Measurements from ENCODE around the gene SNAPC3. TPM values are rescaled to one million over a fixed set of nuclear protein-coding genes. Genes with fewer than 3 reads are reported as not detected.
A peak's percentile ranks its signal among the peaks of the same experiment; 100 is the strongest.

SNAPC3 gene
- total RNA-seq, 1 donor from 2014 or later, result 31.3 TPM

DNA sequence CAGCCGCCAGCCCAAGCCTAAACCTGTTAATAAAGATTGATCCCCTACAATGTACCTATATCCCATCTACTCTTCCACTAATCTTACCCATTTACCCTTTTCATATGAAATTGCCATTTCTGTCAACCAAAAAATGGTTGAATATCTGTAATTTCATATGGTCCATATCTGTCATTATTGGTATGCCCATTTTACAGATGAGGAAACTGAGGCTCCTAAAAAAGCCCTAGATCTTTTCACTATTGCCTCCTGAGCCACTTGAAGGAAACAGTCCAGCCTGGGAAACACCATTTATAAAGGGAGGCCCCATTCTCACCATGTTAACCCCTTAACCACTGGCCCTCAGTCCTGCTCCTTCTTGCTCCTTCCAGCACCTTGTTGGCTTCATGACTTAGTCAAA, 41.2 kb upstream of the SNAPC3 start:
- H3K27ac ChIP-seq, result no peak overlapping the region
- TF ChIP-seq, protein P1, sequence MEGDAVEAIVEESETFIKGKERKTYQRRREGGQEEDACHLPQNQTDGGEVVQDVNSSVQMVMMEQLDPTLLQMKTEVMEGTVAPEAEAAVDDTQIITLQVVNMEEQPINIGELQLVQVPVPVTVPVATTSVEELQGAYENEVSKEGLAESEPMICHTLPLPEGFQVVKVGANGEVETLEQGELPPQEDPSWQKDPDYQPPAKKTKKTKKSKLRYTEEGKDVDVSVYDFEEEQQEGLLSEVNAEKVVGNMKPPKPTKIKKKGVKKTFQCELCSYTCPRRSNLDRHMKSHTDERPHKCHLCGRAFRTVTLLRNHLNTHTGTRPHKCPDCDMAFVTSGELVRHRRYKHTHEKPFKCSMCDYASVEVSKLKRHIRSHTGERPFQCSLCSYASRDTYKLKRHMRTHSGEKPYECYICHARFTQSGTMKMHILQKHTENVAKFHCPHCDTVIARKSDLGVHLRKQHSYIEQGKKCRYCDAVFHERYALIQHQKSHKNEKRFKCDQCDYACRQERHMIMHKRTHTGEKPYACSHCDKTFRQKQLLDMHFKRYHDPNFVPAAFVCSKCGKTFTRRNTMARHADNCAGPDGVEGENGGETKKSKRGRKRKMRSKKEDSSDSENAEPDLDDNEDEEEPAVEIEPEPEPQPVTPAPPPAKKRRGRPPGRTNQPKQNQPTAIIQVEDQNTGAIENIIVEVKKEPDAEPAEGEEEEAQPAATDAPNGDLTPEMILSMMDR (IDR thresholded peaks at IDR 0.05), result no peak
- DNase-seq (no peak), ATAC-seq (no peak)
- no peak overlapping the region for H3K4me3 ChIP-seq
- no peaks in the 10 kb centered on the region for H3K4me1 ChIP-seq
- no peaks in the 10 kb centered on the region for H3K36me3 ChIP-seq
- no peaks in the 10 kb centered on the region for H3K9me3 ChIP-seq
- intact Hi-C loops (cut with DNase I), result no loop called here
- H3K27me3 ChIP-seq, result no peaks in the 10 kb centered on the region

DNA sequence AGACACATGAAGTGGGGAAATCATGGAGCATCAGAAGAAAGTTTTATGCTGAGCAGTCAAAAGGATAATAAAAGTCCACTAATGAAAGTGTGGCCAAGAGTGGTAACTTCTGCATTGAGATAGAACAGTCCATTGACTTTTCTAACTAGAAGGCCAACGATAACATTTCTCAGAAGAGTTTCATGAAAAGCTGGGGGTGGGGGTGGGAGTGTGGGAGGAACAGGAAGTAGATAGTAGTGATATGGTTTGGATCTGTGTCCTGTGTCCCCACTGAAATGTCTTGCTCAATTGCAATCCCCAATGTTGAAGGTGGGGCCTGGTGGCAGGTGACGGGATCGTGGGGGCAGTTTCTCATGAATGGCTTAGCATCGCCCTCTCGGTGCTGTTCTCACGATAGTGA, 36.2 kb upstream of the SNAPC3 start:
- Histone ChIP-seq H3K4me3 (no peak overlapping the region), H3K4me1 (no peaks in the 10 kb centered on the region), H3K27me3 (no peaks in the 10 kb centered on the region), H3K27ac (no peak overlapping the region), H3K36me3 (no peaks in the 10 kb centered on the region), H3K9me3 (no peaks in the 10 kb centered on the region)
- DNase-seq, result no peak
- intact Hi-C loops (cut with DNase I), result no loop called here
- TF ChIP-seq, protein P1 (IDR thresholded peaks at IDR 0.05), result no peak
- no peak for ATAC-seq

DNA sequence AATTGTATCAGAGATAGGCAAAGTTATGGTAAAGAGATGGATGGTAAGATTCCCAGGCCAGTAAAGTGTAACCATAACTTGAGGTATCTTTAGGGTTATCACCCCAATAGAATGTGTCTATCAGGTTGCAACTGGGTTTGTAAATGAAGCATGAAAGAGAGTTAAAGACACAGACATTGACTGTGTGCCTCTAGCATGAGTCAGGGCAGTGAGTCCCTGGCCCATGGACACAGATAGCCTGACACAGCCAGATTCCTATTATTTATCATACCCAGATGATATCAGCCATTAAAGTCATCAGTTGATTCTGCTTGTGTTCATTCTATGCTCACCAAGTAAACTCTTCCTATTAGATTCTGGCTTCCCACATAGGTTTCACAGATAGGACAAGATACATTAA, 33.5 kb upstream of the SNAPC3 start:
- intact Hi-C loops (cut with DNase I), result no loop called here
- DNase-seq (no peak), ATAC-seq (no peak)
- Histone ChIP-seq H3K9me3 (no peaks in the 10 kb centered on the region), H3K4me1 (no peaks in the 10 kb centered on the region), H3K36me3 (no peaks in the 10 kb centered on the region), H3K4me3 (no peak overlapping the region), H3K27me3 (no peaks in the 10 kb centered on the region), H3K27ac (no peak overlapping the region)
- TF ChIP-seq, protein P1 (IDR thresholded peaks at IDR 0.05), result no peak

DNA sequence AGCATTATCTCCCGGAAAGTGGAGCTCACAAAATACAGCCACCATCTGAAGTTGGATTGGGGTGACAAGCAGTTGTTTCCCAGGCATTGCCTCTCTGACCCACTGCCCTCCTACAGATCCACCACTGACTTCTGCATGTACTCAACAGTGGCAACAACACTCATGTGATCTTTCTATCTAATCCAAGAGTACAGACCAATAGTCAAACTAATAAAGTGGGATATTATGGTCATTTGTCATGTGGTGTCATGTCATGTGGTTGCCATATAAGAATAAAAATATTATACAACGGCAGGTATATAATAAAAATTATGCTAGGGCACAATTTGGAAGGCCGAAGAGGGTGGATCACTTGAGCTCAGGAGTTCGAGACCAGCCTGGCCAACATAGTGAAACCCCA, 33.0 kb upstream of the SNAPC3 start:
- no peaks in the 10 kb centered on the region for H3K9me3 ChIP-seq
- intact Hi-C loops (cut with DNase I), result no loop called here
- ATAC-seq (peak; percentile 39), DNase-seq (no peak)
- no peak overlapping the region for H3K27ac ChIP-seq
- TF ChIP-seq, protein P1 (IDR thresholded peaks at IDR 0.05), result no peak
- H3K4me1 ChIP-seq, result no peaks in the 10 kb centered on the region
- H3K4me3 ChIP-seq, result no peak overlapping the region
- no peaks in the 10 kb centered on the region for H3K36me3 ChIP-seq
- H3K27me3 ChIP-seq, result no peaks in the 10 kb centered on the region

DNA sequence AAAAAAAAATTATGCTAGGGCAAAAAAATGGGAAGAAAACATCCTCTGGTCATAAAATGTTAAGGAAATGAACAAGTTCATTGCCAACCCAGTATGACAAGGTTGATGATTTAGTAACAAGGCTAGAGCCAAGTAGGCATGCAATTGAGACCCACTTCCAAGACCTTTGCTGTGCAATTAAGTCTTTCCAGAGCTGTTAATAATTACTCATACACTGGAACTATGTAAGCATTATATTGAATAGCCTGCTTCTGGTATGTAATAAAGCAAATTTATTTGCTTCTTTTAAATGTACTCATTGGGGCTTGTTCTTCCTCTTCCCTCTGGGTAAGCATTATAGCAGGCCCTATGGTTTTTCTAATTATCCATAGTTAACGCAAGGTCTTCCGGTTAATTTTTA, 32.5 kb upstream of the SNAPC3 start:
- Histone ChIP-seq H3K4me3 (no peak overlapping the region), H3K36me3 (no peaks in the 10 kb centered on the region), H3K4me1 (no peaks in the 10 kb centered on the region), H3K27ac (no peak overlapping the region), H3K9me3 (no peaks in the 10 kb centered on the region), H3K27me3 (no peaks in the 10 kb centered on the region)
- TF ChIP-seq, protein P1 (IDR thresholded peaks at IDR 0.05), result no peak
- ATAC-seq, result peak; percentile 43
- no peak for DNase-seq
- intact Hi-C loops (cut with DNase I), result no loop called here

DNA sequence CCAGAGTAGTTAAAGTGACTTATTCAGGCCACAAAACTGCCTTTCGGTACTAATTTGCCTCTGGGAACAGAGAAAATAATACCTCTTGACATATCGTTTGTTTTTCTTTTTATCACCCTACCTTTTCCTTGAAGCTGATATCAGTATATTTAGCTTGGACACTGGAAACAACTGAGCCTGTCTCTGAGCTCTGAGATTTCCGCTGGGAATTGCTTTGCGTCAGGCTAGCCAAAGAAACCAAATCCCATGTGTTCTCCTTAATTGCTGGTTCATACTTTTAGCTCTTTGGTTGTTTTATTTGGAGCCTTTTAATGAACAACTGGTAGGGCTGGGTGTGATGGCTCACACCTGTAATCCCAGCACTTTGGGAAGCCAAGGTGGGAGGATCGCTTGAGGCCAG, 30.3 kb upstream of the SNAPC3 start:
- Histone ChIP-seq H3K27me3 (no peaks in the 10 kb centered on the region), H3K4me3 (no peak overlapping the region), H3K27ac (no peak overlapping the region), H3K4me1 (no peaks in the 10 kb centered on the region), H3K9me3 (no peaks in the 10 kb centered on the region), H3K36me3 (no peaks in the 10 kb centered on the region)
- TF ChIP-seq, protein P1 (IDR thresholded peaks at IDR 0.05), result no peak
- ATAC-seq, result no peak
- intact Hi-C loops (cut with DNase I), result no loop called here
- DNase-seq, result no peak

All from upper lobe of right lung (tissue), 1 donor.